Measurements from ENCODE around the gene CD300LB. TPM values are rescaled to one million over a fixed set of nuclear protein-coding genes. Genes with fewer than 3 reads are reported as not detected.
A peak's percentile ranks its signal among the peaks of the same experiment; 100 is the strongest.
"Not testable (repeated sequence)": the region's sequence is repeated elsewhere in the genome, so short reads cannot be mapped to it uniquely, and the experiment has no call there.

The CD300LB gene
- total RNA-seq, result not detected

- POLR2A ChIA-PET, result no interaction called here
- CTCF ChIA-PET, result interaction anchor here (0.8 to 2.8 kb wide), 6 partner anchors 30 to 163 kb away, joined by 3 to 17 read pairs (median 5); partner anchors contain the start of gene GPR142
- ATAC-seq, result no peak
- H3K4me3 Mint-ChIP-seq, result no peak within 1 kb of the TSS
- intact Hi-C loops (cut with micrococcal nuclease), result loop anchor here (10.0 kb wide), 1 partner anchor 156 kb away; no protein-coding TSS in a partner anchor
- DNase-seq, result no peak
- H3K36me3 Mint-ChIP-seq (ENCODE audit: low read depth), result no peaks in the 10 kb centered on the region
- peaks cover 7% of the 10 kb centered on the region for H3K4me1 Mint-ChIP-seq (ENCODE audit: low read depth)
- peaks cover 32% of the 10 kb centered on the region for H3K27me3 Mint-ChIP-seq
- H3K9me3 Mint-ChIP-seq, result no peaks in the 10 kb centered on the region
- TF ChIP-seq CTCF (IDR thresholded peaks at IDR 0.05), result no peak
- H3K27ac Mint-ChIP-seq, result no peak within 1 kb of the TSS
Measured at GRCh38 chr17:74531231-74531761, at the start of gene CD300LB. Gene CD300LB (minus strand): TSS chr17:74531475. CDS start chr17:74531350, 125 bp downstream.

- DNase-seq, result no peak
- intact Hi-C loops (cut with micrococcal nuclease), result no loop called here
- no peak for TF ChIP-seq CTCF (IDR thresholded peaks at IDR 0.05)
- peak; percentile 27 for ATAC-seq
- H3K27me3 Mint-ChIP-seq, result no peaks in the 10 kb centered on the region
- ChIA-PET POLR2A (interaction anchor here (0.8 to 1.2 kb wide), 2 partner anchors 12 to 13 kb away, joined by 3 to 4 read pairs; partner anchors contain the start of gene CD300LD), CTCF (no interaction called here)
- H3K27ac Mint-ChIP-seq, result no peak overlapping the region
- H3K36me3 Mint-ChIP-seq (ENCODE audit: low read depth), result no peaks in the 10 kb centered on the region
- no peak overlapping the region for H3K4me3 Mint-ChIP-seq
- peaks cover 6% of the 10 kb centered on the region for H3K4me1 Mint-ChIP-seq (ENCODE audit: low read depth)
- no peaks in the 10 kb centered on the region for H3K9me3 Mint-ChIP-seq
Measured at GRCh38 chr17:74579900-74580299, 48.6 kb upstream of the CD300LB start.

GRCh38 chr17:74578979-74579378 is 47.7 kb upstream of the CD300LB start:
- ChIA-PET POLR2A (no interaction called here), CTCF (interaction anchor here (1.8 kb wide), 1 partner anchor 13 kb away, joined by 11 read pairs; the partner anchor contains the start of gene CD300H)
- no peaks in the 10 kb centered on the region for H3K9me3 Mint-ChIP-seq
- intact Hi-C loops (cut with micrococcal nuclease), result no loop called here
- H3K27ac Mint-ChIP-seq, result no peak overlapping the region
- no peaks in the 10 kb centered on the region for H3K27me3 Mint-ChIP-seq
- DNase-seq (no peak), ATAC-seq (no peak)
- no peak for TF ChIP-seq CTCF (IDR thresholded peaks at IDR 0.05)
- H3K4me1 Mint-ChIP-seq (ENCODE audit: low read depth), result peaks cover 6% of the 10 kb centered on the region
- no peaks in the 10 kb centered on the region for H3K36me3 Mint-ChIP-seq (ENCODE audit: low read depth)
- no peak overlapping the region for H3K4me3 Mint-ChIP-seq

- TF ChIP-seq CTCF (IDR thresholded peaks at IDR 0.05), result no peak
- H3K4me3 Mint-ChIP-seq, result no peak overlapping the region
- H3K27ac Mint-ChIP-seq, result no peak overlapping the region
- H3K36me3 Mint-ChIP-seq (ENCODE audit: low read depth), result no peaks in the 10 kb centered on the region
- DNase-seq (no peak), ATAC-seq (no peak)
- H3K4me1 Mint-ChIP-seq (ENCODE audit: low read depth), result peaks cover 4% of the 10 kb centered on the region
- ChIA-PET POLR2A (no interaction called here), CTCF (no interaction called here)
- H3K9me3 Mint-ChIP-seq, result no peaks in the 10 kb centered on the region
- peaks cover 11% of the 10 kb centered on the region for H3K27me3 Mint-ChIP-seq
- intact Hi-C loops (cut with micrococcal nuclease), result no loop called here
Measured at GRCh38 chr17:74574489-74575142, 43.3 kb upstream of the CD300LB start.

- H3K27ac Mint-ChIP-seq; ATAC-seq; H3K36me3 Mint-ChIP-seq (ENCODE audit: low read depth); DNase-seq; H3K9me3 Mint-ChIP-seq; H3K4me3 Mint-ChIP-seq; intact Hi-C loops (cut with micrococcal nuclease); POLR2A ChIA-PET: not testable (repeated sequence)
- H3K27me3 Mint-ChIP-seq, result peaks cover 18% of the 10 kb centered on the region
- CTCF ChIA-PET, result interaction anchor here (1.4 kb wide), 1 partner anchor 217 kb away, joined by 4 read pairs; no protein-coding TSS in a partner anchor
- peaks cover 11% of the 10 kb centered on the region for H3K4me1 Mint-ChIP-seq (ENCODE audit: low read depth)
Measured at GRCh38 chr17:74573635-74574034, 42.4 kb upstream of the CD300LB start.

Measured in activated CD8-positive, alpha-beta T cell treated with anti-CD3 and anti-CD28 coated beads for 36 hours (primary cell).